ENCODE measurements around the gene UBXN4.

Gene UBXN4

DNA sequence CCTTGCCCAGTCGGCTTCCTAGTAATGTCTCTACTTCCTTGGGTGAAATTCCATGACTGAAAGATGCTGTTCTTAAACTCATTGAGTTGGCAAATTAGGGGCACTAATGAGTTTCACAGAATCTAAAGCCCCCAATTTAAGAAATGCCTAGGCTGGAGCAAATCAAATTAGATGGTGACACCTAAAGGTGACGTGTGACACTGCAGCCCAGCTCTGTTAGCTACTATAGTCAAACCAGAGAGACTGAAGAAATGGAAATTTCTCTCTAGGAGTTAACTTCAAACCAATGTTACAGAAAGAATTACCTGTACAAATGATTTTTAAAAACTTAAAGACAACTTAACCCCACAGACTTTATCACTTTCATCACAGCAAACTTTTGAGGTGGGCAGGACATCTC, 58.1 kb downstream of the UBXN4 start:
- TF ChIP-seq FOXP2 (optimal IDR thresholded peaks at IDR 0.05; ENCODE audit: borderline replicate concordance, extremely low read depth, extremely low read length, insufficient read depth) (no peak), POLR2AphosphoS5 (IDR thresholded peaks at IDR 0.05; ENCODE audit: low read depth, low read length) (no peak), TAF1 (IDR thresholded peaks at IDR 0.05; ENCODE audit: borderline replicate concordance, insufficient read depth, low read length) (no peak), SIN3A (IDR thresholded peaks at IDR 0.05; ENCODE audit: borderline replicate concordance, insufficient read depth, low read length) (no peak)
- TF ChIP-seq, protein P1, sequence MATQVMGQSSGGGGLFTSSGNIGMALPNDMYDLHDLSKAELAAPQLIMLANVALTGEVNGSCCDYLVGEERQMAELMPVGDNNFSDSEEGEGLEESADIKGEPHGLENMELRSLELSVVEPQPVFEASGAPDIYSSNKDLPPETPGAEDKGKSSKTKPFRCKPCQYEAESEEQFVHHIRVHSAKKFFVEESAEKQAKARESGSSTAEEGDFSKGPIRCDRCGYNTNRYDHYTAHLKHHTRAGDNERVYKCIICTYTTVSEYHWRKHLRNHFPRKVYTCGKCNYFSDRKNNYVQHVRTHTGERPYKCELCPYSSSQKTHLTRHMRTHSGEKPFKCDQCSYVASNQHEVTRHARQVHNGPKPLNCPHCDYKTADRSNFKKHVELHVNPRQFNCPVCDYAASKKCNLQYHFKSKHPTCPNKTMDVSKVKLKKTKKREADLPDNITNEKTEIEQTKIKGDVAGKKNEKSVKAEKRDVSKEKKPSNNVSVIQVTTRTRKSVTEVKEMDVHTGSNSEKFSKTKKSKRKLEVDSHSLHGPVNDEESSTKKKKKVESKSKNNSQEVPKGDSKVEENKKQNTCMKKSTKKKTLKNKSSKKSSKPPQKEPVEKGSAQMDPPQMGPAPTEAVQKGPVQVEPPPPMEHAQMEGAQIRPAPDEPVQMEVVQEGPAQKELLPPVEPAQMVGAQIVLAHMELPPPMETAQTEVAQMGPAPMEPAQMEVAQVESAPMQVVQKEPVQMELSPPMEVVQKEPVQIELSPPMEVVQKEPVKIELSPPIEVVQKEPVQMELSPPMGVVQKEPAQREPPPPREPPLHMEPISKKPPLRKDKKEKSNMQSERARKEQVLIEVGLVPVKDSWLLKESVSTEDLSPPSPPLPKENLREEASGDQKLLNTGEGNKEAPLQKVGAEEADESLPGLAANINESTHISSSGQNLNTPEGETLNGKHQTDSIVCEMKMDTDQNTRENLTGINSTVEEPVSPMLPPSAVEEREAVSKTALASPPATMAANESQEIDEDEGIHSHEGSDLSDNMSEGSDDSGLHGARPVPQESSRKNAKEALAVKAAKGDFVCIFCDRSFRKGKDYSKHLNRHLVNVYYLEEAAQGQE (IDR thresholded peaks at IDR 0.05; ENCODE audit: insufficient read depth in 1 of 2, low read depth in 2 of 2, low read length in 2 of 2) = no peak

DNA sequence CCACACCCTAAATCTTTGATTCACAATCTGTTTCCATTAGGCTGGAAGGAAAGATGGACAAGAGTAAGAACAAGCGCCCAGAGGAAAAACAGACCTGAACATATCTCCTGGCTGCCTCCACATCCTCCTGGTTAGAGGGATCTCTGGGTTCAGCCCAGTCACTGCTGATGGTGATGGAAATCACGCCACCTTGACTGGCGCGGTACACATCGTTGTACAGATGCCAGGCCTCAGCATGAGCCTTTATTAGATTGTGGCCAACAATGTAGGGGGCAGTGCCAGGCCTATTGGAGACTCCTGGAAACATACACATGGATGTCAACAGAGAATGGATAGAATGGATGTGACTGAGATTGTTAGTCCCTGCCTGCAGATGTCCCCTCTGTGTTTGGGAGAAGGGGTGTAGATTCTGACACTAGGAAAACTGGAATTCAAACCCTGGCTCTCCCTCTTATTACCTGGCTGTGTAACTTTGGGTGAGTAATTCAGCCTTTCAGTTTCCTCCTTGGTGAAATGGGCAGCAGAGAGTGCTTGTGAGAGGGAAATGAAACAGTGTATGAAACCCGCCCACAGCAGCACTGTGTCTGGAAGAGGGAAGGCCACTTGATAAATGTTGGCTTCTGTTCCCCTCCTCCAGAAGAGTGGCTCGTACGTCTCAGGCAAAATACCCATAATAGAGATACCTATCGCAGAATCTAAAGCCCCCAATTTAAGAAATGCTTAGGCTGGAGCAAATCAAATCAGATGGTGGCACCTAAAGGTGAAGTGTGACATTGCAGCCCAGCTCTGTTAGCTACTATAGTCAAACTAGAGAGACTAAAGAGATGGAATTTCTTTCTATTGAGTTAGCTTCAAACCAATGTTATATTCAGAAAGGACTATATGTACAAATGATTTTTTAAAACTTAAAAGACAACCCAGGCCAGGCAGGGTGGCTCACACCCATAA, 59.1 kb downstream of the UBXN4 start:
- no peak for TF ChIP-seq TAF1 (IDR thresholded peaks at IDR 0.05; ENCODE audit: borderline replicate concordance, insufficient read depth, low read length)
- no peak for TF ChIP-seq FOXP2 (optimal IDR thresholded peaks at IDR 0.05; ENCODE audit: borderline replicate concordance, extremely low read depth, extremely low read length, insufficient read depth)
- no peak for TF ChIP-seq POLR2AphosphoS5 (IDR thresholded peaks at IDR 0.05; ENCODE audit: low read depth, low read length)
- no peak for TF ChIP-seq SIN3A (IDR thresholded peaks at IDR 0.05; ENCODE audit: borderline replicate concordance, insufficient read depth, low read length)
- TF ChIP-seq, protein P1 (IDR thresholded peaks at IDR 0.05; ENCODE audit: insufficient read depth in 1 of 2, low read depth in 2 of 2, low read length in 2 of 2) = no peak

DNA sequence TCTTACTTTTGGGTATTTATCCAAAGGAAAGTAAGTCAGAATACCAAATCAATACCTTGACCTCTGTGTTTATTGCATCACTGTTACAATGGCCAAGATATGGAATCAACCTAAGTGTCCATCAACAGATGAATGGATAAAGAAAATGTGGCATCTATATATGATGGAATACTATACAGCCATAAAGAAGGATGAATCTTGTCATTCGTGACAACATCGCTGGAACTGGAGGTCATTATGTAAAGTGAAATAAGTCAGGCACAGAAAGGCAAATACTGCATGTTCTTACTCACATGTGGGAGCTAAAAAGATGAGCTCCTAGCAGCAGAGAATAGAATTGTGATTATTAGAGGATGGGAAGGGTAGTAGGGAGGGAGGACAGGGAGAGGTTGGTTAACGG, 60.7 kb downstream of the UBXN4 start:
- TF ChIP-seq TAF1 (IDR thresholded peaks at IDR 0.05; ENCODE audit: borderline replicate concordance, insufficient read depth, low read length) (no peak), POLR2AphosphoS5 (IDR thresholded peaks at IDR 0.05; ENCODE audit: low read depth, low read length) (no peak), SIN3A (IDR thresholded peaks at IDR 0.05; ENCODE audit: borderline replicate concordance, insufficient read depth, low read length) (no peak), FOXP2 (optimal IDR thresholded peaks at IDR 0.05; ENCODE audit: borderline replicate concordance, extremely low read depth, extremely low read length, insufficient read depth) (no peak)
- TF ChIP-seq, protein P1 (IDR thresholded peaks at IDR 0.05; ENCODE audit: insufficient read depth in 1 of 2, low read depth in 2 of 2, low read length in 2 of 2) = no peak

DNA sequence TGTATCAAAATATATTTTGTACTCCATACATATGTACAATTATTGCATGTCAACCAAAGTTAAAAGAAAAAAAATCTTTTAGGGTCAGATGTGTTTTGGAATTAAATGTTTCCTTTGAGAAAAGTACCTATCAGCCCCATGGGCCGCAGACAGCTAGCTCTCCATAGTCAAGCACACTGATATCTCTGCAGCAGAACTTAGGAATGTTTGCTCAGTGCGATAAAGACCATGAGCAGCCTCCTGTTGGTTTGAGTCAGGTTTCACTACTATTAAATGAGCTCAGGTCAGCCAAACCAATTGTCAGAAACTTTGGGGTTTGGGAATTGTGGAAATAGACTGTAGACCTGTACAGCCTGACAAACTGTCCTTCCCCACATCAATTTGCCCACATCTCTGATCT, 61.6 kb downstream of the UBXN4 start:
- TF ChIP-seq FOXP2 (optimal IDR thresholded peaks at IDR 0.05; ENCODE audit: borderline replicate concordance, extremely low read depth, extremely low read length, insufficient read depth) (no peak), TAF1 (IDR thresholded peaks at IDR 0.05; ENCODE audit: borderline replicate concordance, insufficient read depth, low read length) (no peak), POLR2AphosphoS5 (IDR thresholded peaks at IDR 0.05; ENCODE audit: low read depth, low read length) (no peak), SIN3A (IDR thresholded peaks at IDR 0.05; ENCODE audit: borderline replicate concordance, insufficient read depth, low read length) (no peak)
- TF ChIP-seq, protein P1 (IDR thresholded peaks at IDR 0.05; ENCODE audit: insufficient read depth in 1 of 2, low read depth in 2 of 2, low read length in 2 of 2) = no peak
